Vagina (tissue), 2 donors: Measurements from ENCODE around the gene NPTX2. TPM values are rescaled to one million over a fixed set of nuclear protein-coding genes. Genes with fewer than 3 reads are reported as not detected.

Source experiments
- DNase-seq, 2 donors: peaks; one replicate each; pipeline ENCODE4 v3.0.0-alpha.2; 2017; ENCODE audit errors: extremely low spot score in 2 of 2
- H3K27ac ChIP-seq: fragments of 200-600 bp; sonication (generic); one replicate; pipeline ENCODE4 v1.5.1; 2019
- H3K27me3 ChIP-seq: fragments of 200-600 bp; sonication (generic); one replicate; pipeline ENCODE4 v1.5.1; 2019
- H3K36me3 ChIP-seq, 2 donors: fragments of 200-600 bp; sonication (generic); one replicate each; pipeline ENCODE4 v1.5.1; 2017 to 2019
- H3K4me1 ChIP-seq: fragments of 200-600 bp; sonication (generic); one replicate; pipeline ENCODE4 v1.5.1; 2019
- H3K4me3 ChIP-seq, 2 donors: fragments of 200-600 bp; sonication (generic); 1 replicate in 1 of 2; 2 replicates in 1 of 2; pipeline ENCODE4 v1.5.1; 2016 to 2019
- H3K9me3 ChIP-seq: fragments of 200-600 bp; sonication (generic); one replicate; pipeline ENCODE4 v1.5.1; 2019
- POLR2A ChIP-seq, 2 donors: fragments of 450-650 bp; IDR thresholded peaks; one replicate each; pipeline ENCODE4 v1.6.1; 2017; ENCODE audit warnings: antibody characterized with exemption in 2 of 2, mild to moderate bottlenecking in 2 of 2, moderate library complexity in 2 of 2
- POLR2AphosphoS5 ChIP-seq, 2 donors: sonication (generic); formaldehyde crosslinking; IDR thresholded peaks; one replicate each; pipeline ENCODE4 v1.9.0; 2017; ENCODE audit warnings: antibody characterized with exemption in 2 of 2, mild to moderate bottlenecking in 2 of 2, low read depth in 1 of 2; ENCODE audit not compliant: insufficient read depth in 1 of 2
- intact Hi-C: fragments of 100-400 bp; cut with DNase I; formaldehyde crosslinking; loops from one replicate; pipeline ENCODE4 v1.15.1; 2023
- total RNA-seq: library from RNA; depleted of rRNA; stranded (reverse); fragments of >200 nt; gene quantifications from one replicate; pipeline ENCODE4 v1.2.3, GENCODE V29; 2016
- TF ChIP-seq, protein P1 (sequence below), 3 experiments: fragments of 450-650 bp in 2 of 3; fragments of 200-600 bp in 1 of 3; sonication (generic) in 1 of 3; IDR thresholded peaks; one replicate each; pipeline ENCODE4 v1.5.1; 2017 to 2019; ENCODE audit warnings: antibody characterized with exemption in 3 of 3, mild to moderate bottlenecking in 2 of 3, moderate library complexity in 2 of 3

NPTX2 gene
- total RNA-seq, 1 donor from 2014 or later, result 13.0 TPM

DNA sequence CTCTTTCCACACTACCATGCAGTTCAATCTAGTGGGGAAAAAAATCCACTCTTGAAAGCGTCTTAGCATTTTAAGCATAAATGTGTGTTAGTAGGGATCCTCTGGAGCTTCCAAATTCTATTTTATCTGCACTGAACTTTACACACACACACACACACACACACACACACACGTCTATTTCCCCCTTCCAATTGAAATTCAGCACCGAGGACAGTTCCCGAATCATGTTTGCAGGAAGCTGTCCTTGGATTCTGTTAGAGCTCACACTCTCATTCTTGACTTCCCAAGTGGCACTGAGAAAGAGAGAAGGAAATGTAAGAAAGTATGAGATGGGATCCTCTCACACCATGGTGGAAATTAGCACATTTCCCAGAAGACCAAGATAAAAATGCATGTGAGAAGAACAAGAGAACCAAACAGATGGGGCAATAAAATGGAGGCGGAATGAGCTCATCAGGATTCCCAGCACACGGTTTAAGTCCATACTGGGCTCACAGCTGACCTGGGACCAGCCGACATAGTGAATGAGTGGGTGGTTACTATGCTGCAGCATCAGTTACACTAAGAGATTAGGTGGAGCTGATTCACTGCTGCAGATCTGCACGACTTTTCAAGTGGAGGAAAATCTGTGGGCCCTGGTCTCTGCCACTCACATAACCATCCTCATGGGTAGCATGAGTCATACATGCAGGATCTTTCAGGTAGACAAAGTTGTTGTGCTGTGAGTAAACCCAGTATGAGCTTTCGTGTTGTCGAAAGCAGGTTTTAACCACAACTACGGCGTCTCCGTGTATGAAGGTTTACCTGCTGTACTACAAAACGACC is 3.3 kb upstream of the NPTX2 start:
- intact Hi-C loops, result no loop called here
- Histone ChIP-seq H3K4me1 (peaks cover 7% of the 10 kb centered on the region), H3K36me3 (no peaks in the 10 kb centered on the region), H3K9me3 (no peaks in the 10 kb centered on the region), H3K4me3 (no peak overlapping the region), H3K27ac (no peak overlapping the region), H3K27me3 (peaks cover 9% of the 10 kb centered on the region)
- DNase-seq, result no peak
- no peak for TF ChIP-seq POLR2A (IDR thresholded peaks at IDR 0.05)
- TF ChIP-seq POLR2AphosphoS5 (IDR thresholded peaks at IDR 0.05; ENCODE audit: insufficient read depth in 1 of 2, low read depth in 1 of 2), result no peak
- TF ChIP-seq, protein P1, sequence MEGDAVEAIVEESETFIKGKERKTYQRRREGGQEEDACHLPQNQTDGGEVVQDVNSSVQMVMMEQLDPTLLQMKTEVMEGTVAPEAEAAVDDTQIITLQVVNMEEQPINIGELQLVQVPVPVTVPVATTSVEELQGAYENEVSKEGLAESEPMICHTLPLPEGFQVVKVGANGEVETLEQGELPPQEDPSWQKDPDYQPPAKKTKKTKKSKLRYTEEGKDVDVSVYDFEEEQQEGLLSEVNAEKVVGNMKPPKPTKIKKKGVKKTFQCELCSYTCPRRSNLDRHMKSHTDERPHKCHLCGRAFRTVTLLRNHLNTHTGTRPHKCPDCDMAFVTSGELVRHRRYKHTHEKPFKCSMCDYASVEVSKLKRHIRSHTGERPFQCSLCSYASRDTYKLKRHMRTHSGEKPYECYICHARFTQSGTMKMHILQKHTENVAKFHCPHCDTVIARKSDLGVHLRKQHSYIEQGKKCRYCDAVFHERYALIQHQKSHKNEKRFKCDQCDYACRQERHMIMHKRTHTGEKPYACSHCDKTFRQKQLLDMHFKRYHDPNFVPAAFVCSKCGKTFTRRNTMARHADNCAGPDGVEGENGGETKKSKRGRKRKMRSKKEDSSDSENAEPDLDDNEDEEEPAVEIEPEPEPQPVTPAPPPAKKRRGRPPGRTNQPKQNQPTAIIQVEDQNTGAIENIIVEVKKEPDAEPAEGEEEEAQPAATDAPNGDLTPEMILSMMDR (IDR thresholded peaks at IDR 0.05), result no peak

DNA sequence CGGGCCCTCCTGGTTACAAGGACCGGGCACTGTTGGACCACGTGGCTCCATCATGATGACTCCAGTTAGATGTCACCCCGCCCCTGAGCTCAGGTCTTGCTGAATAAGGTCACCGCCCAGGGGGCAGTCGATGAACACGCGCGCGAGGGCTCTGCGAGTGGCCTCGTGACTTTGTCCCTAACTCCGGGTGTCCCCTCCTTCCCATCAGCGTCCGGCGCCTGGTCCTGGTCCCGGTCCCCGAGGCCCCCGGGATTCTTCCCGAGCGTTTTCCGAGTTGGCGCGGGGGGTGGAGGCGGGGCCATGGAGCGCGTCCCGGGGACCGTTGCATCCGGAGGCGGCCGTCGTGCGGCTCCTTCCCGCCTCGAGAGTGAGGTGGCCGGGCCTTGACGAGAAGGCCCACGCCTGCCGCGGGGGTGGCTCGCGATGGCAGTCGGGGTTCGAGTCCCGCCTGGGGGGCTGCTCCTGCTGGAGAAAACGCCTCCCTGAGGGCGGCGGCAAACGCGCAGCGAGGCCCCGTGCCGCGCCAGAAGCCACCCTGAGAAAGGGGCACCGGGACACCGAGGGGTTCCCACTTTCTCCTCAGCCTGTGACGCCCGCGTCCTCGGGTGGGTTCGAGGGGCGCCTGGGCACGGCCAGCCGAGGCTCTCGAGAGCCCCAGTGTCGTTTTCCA is 569 bp upstream of the NPTX2 start:
- TF ChIP-seq POLR2AphosphoS5 (IDR thresholded peaks at IDR 0.05; ENCODE audit: insufficient read depth in 1 of 2, low read depth in 1 of 2), result no peak
- no peak for TF ChIP-seq POLR2A (IDR thresholded peaks at IDR 0.05)
- TF ChIP-seq, protein P1 (IDR thresholded peaks at IDR 0.05), result no peak
- Histone ChIP-seq H3K9me3 (no peaks in the 10 kb centered on the region), H3K4me3 (peak overlapping the region; percentile 24 to 36), H3K27me3 (peaks cover 9% of the 10 kb centered on the region), H3K4me1 (peaks cover 7% of the 10 kb centered on the region), H3K36me3 (no peaks in the 10 kb centered on the region), H3K27ac (no peak overlapping the region)
- no peak for DNase-seq
- intact Hi-C loops, result no loop called here

DNA sequence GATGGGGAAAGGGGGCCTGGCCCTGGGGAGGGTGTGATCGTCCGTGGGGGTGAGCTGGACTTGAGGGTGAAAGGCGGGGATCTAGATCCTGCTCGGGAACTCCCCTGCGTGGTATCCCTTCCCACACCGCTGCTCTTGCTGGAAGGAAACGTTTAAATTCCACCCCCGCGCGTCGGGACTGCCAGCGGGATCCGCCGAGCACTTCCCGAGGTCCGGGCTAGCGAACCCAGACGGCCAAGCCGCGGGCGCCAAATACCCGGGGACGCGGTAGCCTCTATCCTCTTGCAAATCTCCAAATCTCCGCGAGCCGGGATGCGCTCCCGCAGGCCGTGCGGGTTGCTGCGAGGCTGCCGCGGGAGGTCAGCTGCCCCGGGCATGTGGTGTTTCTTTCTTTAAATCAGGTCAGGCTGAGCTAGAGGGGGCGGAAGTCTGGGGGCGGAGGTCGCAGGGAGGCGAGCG is 904 bp downstream of the NPTX2 start:
- H3K4me1 ChIP-seq, result peaks cover 7% of the 10 kb centered on the region
- H3K36me3 ChIP-seq, result no peaks in the 10 kb centered on the region
- no peaks in the 10 kb centered on the region for H3K9me3 ChIP-seq
- H3K27me3 ChIP-seq, result peaks cover 9% of the 10 kb centered on the region
- DNase-seq, result no peak
- H3K27ac ChIP-seq, result no peak overlapping the region
- intact Hi-C loops, result no loop called here
- peak overlapping the region; percentile 24 to 36 for H3K4me3 ChIP-seq
- TF ChIP-seq, protein P1 (IDR thresholded peaks at IDR 0.05), result no peak
- no peak for TF ChIP-seq POLR2A (IDR thresholded peaks at IDR 0.05)
- TF ChIP-seq POLR2AphosphoS5 (IDR thresholded peaks at IDR 0.05; ENCODE audit: insufficient read depth in 1 of 2, low read depth in 1 of 2), result no peak

DNA sequence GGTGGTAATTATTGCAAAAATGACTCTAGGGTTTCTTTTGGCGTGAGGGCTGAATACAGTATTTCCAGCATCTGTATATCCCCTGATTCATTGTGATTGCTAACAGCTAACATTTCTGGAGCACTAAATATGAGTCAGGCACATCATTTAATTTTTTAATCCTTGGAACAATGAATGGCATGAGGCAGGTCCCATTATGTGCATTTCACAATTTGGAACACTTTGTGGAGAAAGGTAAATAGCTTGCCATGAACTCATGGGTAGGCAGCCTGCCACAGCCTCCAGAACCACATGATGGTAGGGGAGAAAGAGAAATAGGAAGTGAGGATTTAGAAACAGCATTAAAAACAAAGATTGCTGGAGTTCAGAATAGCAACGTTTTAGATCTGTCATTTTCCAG is 1.7 kb downstream of the NPTX2 start:
- no peak for TF ChIP-seq POLR2A (IDR thresholded peaks at IDR 0.05)
- no peak for TF ChIP-seq POLR2AphosphoS5 (IDR thresholded peaks at IDR 0.05; ENCODE audit: insufficient read depth in 1 of 2, low read depth in 1 of 2)
- TF ChIP-seq, protein P1 (IDR thresholded peaks at IDR 0.05), result no peak
- H3K4me3 ChIP-seq, result no peak overlapping the region

More for the DNA sequence above, 1.7 kb downstream of the NPTX2 start:
- no peak for DNase-seq
- Histone ChIP-seq H3K36me3 (no peaks in the 10 kb centered on the region), H3K4me1 (peaks cover 7% of the 10 kb centered on the region), H3K27me3 (peaks cover 9% of the 10 kb centered on the region), H3K9me3 (no peaks in the 10 kb centered on the region), H3K27ac (no peak overlapping the region)
- intact Hi-C loops, result no loop called here
